ENCODE data around the gene TXK.
A peak's percentile ranks its signal among the peaks of the same experiment; 100 is the strongest.

The TXK gene

DNA sequence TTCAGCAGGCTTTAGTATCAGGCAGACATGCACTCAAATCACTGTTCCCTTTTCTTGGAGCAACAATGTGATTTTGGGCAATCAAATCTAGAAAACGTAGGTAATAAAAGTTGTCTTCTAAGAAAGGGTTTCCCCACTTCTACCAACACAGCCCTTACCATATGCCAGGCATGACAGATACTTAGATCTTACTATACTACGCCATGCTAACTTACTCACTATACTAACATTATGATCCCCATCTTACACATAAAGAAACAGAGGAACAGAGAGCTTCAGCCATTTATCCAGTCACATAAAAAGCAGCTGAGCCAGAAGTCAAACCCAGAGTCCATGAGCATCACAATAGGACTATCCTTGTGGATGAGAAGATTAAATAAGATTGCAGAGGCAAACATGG is 9.2 kb downstream of the TXK start:
- H3K9me3 Mint-ChIP-seq (ENCODE audit: low read depth), result no peaks in the 10 kb centered on the region
- H3K4me3 Mint-ChIP-seq, result peak overlapping the region; percentile 57
- H3K36me3 Mint-ChIP-seq, result peaks cover 3% of the 10 kb centered on the region
- peak overlapping the region; percentile 100 for H3K27ac Mint-ChIP-seq
- H3K4me1 Mint-ChIP-seq (ENCODE audit: low read depth), result peaks cover 72% of the 10 kb centered on the region
- H3K27me3 Mint-ChIP-seq, result no peaks in the 10 kb centered on the region

DNA sequence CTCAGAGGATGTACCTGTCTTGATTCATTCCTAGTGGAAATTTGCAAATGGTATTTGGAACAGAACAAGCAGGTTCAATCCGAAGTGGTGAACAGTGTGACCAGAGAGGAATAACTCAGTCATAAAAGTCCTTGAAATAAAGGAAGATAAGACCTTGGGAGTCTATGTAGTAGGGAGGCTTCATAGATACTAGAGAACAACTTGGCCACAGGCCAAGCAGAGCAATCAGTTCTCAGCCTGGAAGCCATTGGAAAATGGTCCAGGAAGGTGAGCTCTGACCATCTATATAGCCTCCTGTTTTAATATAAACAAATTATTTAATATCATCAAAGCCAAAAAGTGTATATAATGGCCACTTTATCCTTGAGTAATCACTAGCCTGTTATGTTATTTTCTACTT is 11.3 kb downstream of the TXK start:
- Mint-ChIP-seq H3K4me3 (no peak overlapping the region), H3K4me1 (ENCODE audit: low read depth) (peaks cover 72% of the 10 kb centered on the region), H3K36me3 (peaks cover 6% of the 10 kb centered on the region), H3K9me3 (ENCODE audit: low read depth) (no peaks in the 10 kb centered on the region), H3K27me3 (no peaks in the 10 kb centered on the region), H3K27ac (peak overlapping the region; percentile 100)

DNA sequence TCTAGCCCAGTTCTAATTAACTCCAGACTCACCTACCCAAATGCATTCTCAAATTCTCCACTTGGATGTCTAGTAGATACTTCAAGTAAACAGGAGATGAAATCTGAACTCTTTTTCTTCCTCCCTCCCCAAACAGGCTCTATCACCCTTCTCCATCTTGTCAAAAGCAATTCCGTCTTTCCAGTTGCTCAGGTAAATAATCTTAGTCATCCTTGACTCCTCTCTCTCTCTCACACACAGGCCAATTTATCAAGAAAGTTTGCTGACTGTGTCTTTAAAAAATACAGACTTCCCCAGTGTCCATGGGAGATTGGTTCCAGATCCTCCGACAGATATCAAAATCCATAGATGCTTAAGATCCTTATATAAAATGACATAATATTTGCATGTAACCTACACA is 12.9 kb downstream of the TXK start:
- Mint-ChIP-seq H3K36me3 (peaks cover 8% of the 10 kb centered on the region), H3K4me1 (ENCODE audit: low read depth) (peaks cover 69% of the 10 kb centered on the region), H3K9me3 (ENCODE audit: low read depth) (no peaks in the 10 kb centered on the region), H3K27ac (no peak overlapping the region), H3K4me3 (no peak overlapping the region), H3K27me3 (no peaks in the 10 kb centered on the region)

DNA sequence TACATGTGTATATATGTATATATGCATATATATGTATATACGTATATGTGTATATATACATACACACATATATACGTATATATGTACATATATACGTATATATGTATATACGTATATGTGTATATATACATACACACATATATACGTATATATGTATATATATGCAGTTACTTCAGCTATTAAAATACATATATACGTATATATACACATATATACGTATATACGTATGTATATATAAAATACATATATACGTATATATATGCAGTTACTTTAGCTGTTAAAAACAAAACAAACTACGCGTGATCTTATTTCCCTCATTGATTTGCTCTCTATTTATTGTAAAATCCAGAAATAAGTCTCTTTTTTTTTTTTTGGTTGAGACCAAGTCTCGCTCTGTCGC is 13.9 kb downstream of the TXK start:
- Mint-ChIP-seq H3K27ac (no peak overlapping the region), H3K9me3 (ENCODE audit: low read depth) (no peaks in the 10 kb centered on the region), H3K36me3 (peaks cover 8% of the 10 kb centered on the region), H3K27me3 (no peaks in the 10 kb centered on the region), H3K4me3 (no peak overlapping the region), H3K4me1 (ENCODE audit: low read depth) (peaks cover 64% of the 10 kb centered on the region)

DNA sequence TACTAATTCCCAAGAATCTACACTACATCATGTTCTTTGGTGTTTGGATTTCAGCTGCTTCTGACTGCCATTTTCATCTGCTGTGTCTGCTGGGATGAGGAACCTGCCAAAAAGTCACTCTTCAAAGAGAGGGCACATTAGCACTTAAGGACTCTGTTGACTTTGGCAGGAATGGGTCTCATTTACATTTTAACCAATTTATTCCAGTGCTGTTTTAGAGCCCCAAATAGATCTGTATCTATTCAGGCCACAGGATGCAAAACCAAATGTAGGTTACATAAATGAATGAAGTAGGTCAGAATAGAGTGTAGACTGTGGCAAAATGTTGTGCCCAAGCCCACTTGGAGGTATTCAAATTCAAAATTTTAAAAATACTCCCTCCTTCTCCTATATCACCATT is 14.4 kb downstream of the TXK start:
- Mint-ChIP-seq H3K27me3 (no peaks in the 10 kb centered on the region), H3K27ac (peak overlapping the region; percentile 81), H3K9me3 (ENCODE audit: low read depth) (no peaks in the 10 kb centered on the region), H3K4me1 (ENCODE audit: low read depth) (peaks cover 62% of the 10 kb centered on the region), H3K4me3 (peak overlapping the region; percentile 68), H3K36me3 (peaks cover 5% of the 10 kb centered on the region)

DNA sequence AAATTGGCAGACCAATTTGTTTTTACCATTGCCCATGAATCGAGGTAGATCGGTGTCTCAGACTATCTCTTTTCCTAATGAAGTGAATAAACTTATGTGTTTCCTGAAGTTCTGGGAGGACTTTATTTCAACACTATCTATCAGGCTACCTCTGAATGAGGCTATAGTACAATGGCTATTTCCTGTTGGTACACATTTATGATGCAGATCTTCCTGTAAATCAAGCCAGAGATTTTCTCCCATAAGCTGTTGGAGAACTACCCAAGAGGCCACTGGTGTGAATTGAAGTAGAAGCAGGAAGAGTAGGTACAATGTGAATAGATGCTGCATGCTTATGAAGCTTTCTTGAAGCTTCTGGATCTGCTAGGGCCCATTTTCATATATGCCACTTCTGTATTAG is 16.0 kb downstream of the TXK start:
- H3K4me3 Mint-ChIP-seq, result no peak overlapping the region
- peak overlapping the region; percentile 81 for H3K27ac Mint-ChIP-seq

DNA sequence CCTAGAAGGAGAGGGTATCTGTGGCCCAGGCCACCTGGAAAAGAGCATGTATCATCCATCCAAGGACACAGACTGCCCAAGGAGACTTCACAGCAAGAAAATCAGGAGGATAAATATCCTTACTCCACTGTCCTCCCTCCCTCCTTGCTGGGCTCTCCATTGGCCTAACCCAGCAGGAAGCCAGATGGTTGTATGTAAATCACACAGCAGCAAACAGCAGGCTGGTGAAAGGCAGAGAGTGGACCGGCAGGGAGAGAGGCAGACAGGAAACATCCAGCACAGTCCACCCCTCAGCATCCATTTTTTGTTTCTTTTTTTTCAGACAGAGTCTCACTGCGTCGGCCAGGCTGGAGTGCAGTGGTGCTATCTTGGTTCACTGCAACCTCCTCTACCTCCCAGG is 17.5 kb downstream of the TXK start:
- Mint-ChIP-seq H3K36me3 (peaks cover 5% of the 10 kb centered on the region), H3K9me3 (ENCODE audit: low read depth) (no peaks in the 10 kb centered on the region), H3K4me3 (no peak overlapping the region), H3K4me1 (ENCODE audit: low read depth) (peaks cover 75% of the 10 kb centered on the region), H3K27ac (peak overlapping the region; percentile 83), H3K27me3 (no peaks in the 10 kb centered on the region)

More for the DNA sequence above, 16.0 kb downstream of the TXK start:
- Mint-ChIP-seq H3K9me3 (ENCODE audit: low read depth) (no peaks in the 10 kb centered on the region), H3K36me3 (peaks cover 5% of the 10 kb centered on the region), H3K27me3 (no peaks in the 10 kb centered on the region), H3K4me1 (ENCODE audit: low read depth) (peaks cover 62% of the 10 kb centered on the region)

DNA sequence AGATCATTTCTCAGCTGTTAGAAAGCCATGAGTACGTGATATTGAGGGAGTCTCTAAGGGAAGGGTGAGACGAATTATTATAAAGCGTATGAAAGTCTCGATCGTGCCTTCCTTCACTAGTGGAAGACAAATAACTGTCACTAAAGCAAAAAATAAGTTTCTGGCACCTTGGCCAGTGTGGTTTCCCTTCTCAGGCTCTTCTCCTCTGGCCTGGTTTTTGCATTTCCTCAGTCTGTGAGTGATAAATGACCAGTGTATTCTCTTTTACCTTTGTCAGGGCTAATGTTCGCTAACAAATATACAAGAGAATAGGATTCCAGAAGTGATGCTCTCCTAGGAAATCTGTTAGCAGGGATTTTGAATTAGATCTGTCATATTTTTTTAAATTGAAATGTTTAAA is 19.6 kb downstream of the TXK start:
- Mint-ChIP-seq H3K9me3 (ENCODE audit: low read depth) (no peaks in the 10 kb centered on the region), H3K4me1 (ENCODE audit: low read depth) (peaks cover 82% of the 10 kb centered on the region), H3K4me3 (no peak overlapping the region), H3K36me3 (peaks cover 5% of the 10 kb centered on the region), H3K27me3 (no peaks in the 10 kb centered on the region), H3K27ac (peak overlapping the region; percentile 89)

DNA sequence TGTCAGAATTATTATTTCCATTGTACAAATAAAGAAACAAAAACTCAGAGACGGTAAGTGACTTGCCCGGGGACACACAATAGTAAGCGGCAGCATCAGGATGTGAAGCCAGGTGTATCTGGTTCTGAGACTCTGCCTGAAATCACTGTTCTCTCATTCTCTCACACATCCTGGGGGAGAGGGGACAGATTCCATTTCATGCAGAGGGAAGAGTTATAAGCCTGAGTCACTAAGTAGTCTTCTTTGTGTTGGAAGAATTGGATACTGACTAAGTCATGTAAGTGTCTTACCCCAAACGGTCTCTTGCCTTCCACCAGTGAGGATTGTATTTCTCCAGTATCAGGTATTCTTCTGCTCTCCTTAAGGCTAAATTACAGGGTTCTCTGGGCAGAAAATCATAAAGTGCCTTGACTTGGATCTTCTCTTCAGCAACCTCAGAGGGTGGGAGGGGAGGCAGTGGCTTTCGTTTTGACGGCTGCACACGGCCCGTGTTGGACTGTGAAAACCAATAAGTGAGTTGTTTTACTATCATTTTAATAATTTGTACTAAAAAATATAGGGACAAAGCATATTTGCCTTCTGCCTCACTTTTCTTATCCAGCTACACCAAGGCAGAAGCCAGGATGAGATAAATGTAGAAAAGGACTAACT is 21.9 kb downstream of the TXK start:
- Mint-ChIP-seq H3K4me1 (ENCODE audit: low read depth) (peaks cover 67% of the 10 kb centered on the region), H3K9me3 (ENCODE audit: low read depth) (no peaks in the 10 kb centered on the region), H3K27me3 (no peaks in the 10 kb centered on the region), H3K4me3 (peak overlapping the region; percentile 60), H3K36me3 (no peaks in the 10 kb centered on the region), H3K27ac (peak overlapping the region; percentile 89)

DNA sequence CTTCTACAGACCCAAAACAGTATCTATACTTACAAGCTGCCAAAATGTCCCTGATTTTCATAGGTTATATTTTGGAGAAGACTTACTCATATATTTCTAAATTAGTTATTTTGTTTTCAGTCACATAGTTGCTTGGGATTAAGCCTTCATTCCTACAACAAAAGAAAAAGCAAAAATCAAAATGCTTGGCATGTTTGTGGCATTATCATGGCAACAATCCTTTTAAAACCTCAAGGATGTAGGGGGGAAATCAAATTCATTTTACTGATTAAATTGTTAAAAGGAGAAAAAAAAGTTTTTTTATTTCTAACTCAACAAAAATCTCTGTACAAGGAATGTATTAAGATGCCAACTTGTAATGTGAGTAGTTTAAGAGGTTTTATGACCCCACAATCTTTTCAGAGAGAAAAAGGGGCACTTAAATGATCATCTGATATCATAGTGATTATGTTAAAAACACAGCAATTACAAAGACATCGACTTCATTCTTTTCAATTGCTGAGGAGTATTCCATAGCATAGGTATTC is 23.5 kb downstream of the TXK start:
- Mint-ChIP-seq H3K27ac (peak overlapping the region; percentile 71), H3K4me1 (ENCODE audit: low read depth) (peaks cover 69% of the 10 kb centered on the region), H3K36me3 (peaks cover 3% of the 10 kb centered on the region), H3K9me3 (ENCODE audit: low read depth) (no peaks in the 10 kb centered on the region), H3K4me3 (no peak overlapping the region), H3K27me3 (no peaks in the 10 kb centered on the region)

DNA sequence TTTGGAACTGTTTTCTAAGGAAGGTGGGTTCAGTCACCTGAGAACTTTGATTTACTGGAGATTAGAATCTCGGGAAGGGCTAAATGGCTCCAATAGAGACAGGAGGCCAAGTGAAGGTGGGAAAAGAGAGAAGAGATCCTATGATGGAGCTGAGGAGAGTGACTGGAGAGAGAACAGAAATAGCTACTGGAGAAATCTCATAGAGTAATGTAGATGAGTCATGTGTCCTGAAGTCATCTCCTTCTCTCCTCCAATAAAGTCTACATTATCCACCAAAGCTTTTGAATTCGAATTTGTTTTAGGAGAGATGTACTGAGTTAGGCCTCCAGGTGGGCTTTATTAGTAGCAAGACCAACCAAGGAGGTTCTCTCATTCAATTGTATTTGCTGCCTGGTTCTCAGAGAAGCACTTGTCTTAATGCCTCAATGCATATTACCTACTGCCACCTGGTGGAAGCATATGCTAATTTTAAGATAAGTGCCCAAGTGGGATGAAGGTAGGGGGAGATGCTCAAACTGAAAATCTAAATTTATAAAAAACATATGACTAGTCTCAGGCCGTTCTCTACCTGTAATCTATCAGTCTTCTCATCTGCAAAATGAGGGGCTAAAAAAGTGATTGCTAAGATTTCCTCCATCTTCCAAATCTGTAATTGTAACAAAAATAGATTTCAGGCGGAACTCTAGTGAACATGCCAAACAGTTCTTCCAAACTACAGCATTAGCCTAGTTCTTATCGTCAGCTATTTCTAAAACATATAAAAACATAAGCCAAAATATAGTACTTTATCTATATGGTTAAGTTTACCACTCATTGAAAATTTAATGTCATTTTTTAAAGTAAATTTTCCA is 24.4 kb downstream of the TXK start:
- no peaks in the 10 kb centered on the region for H3K9me3 Mint-ChIP-seq (ENCODE audit: low read depth)

DNA sequence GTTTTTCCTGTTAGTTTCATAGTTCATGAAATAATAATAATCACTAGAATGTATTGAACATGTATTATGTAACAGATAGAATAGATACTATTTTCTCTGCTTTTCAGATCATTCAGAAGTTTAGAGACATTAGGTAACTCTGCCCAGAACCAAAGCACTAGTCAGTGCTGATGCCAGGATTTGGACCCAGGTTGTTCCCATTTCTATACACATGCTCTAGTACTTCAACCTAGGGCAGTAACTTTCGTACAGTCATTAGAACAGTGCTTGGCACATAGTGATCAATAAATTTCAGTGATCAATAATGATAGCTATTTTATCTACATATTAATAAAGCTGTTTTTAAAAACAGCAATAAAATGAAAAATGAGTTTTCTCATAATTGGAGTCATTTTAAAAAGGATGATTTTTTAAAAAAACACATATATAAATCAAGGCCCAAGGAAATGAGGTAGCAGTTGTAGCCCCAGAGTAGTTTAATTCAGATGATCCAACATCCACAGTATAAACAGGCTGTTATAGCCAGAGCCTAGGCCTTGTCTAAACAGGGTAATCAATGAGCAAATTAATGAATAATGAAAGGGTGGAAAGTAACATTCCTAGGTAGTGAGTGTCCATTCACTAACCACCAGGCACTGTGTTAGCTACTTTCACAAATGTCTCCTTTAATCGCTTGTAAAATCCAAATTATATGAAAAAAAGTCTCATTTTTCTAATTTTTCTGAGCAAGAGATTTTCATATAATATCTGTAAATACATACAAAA is 25.6 kb downstream of the TXK start:
- Mint-ChIP-seq H3K4me1 (ENCODE audit: low read depth) (peaks cover 60% of the 10 kb centered on the region), H3K4me3 (no peak overlapping the region), H3K27me3 (no peaks in the 10 kb centered on the region), H3K36me3 (peaks cover 4% of the 10 kb centered on the region), H3K9me3 (ENCODE audit: low read depth) (no peaks in the 10 kb centered on the region), H3K27ac (peak overlapping the region; percentile 70)

More for the DNA sequence above, 24.4 kb downstream of the TXK start:
- Mint-ChIP-seq H3K4me3 (no peak overlapping the region), H3K27me3 (no peaks in the 10 kb centered on the region), H3K4me1 (ENCODE audit: low read depth) (peaks cover 67% of the 10 kb centered on the region), H3K36me3 (peaks cover 3% of the 10 kb centered on the region), H3K27ac (peak overlapping the region; percentile 80)

DNA sequence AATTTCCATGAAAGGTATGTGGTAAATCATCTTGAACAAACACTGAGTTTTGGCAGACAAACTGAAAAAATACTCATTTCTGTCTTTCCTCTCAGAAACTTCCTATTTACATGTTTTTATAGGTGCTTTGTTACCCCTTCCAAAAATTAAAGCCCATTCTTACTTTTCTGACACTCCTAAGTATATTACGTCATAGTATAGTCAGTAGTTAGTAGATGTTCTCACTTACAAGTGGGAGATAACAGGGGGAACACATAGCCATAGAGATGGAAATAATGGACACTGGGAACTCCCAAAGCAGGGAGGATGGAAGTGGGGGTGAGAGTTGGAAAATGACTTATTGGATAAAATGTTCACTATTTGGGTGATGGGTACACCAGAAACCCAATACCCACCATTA is 28.8 kb downstream of the TXK start:
- Mint-ChIP-seq H3K4me1 (ENCODE audit: low read depth) (peaks cover 56% of the 10 kb centered on the region), H3K4me3 (no peak overlapping the region), H3K27me3 (no peaks in the 10 kb centered on the region), H3K36me3 (peaks cover 8% of the 10 kb centered on the region), H3K27ac (peak overlapping the region; percentile 96), H3K9me3 (ENCODE audit: low read depth) (no peaks in the 10 kb centered on the region)

DNA sequence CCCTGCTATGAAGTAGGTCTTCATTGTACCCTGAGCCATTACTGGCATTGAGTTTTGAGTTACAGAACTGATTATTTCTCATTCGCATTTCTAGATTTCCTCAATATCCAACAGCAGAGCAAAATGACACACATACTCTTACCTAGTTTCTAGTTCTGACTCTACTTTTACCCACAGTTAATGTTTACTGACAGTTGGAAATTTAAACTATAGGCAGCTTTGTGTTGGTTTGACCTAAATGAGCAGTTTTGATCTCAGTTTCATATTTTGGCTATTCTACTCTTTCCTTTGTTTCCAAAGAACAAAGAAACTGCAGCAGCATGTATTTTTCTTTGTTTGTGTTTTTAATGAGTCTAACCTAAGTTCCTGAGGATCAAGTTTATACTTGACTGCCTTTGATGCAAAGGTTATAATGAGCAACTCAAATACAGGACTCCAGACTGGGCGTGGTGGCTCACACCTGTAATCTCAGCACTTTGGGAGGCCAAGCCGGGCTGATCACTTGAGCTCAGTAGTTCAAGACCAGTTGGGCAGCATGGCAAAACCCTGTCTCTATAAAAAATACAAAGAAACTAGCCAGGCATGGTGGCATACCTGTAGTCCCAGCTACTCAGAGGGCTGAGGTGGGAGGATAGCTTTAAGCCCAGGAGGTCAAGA is 30.4 kb downstream of the TXK start:
- H3K27ac Mint-ChIP-seq, result peak overlapping the region; percentile 91
- H3K4me1 Mint-ChIP-seq (ENCODE audit: low read depth), result peaks cover 48% of the 10 kb centered on the region
- peak overlapping the region; percentile 66 for H3K4me3 Mint-ChIP-seq
- no peaks in the 10 kb centered on the region for H3K9me3 Mint-ChIP-seq (ENCODE audit: low read depth)
- no peaks in the 10 kb centered on the region for H3K27me3 Mint-ChIP-seq
- H3K36me3 Mint-ChIP-seq, result peaks cover 8% of the 10 kb centered on the region
